GM21360 (cell line): Measurements from ENCODE around the gene PCK2.

Source experiments
- ATAC-seq: cut with Tn5 transposase; IDR thresholded peaks from one replicate; pipeline ENCODE4 v1.9.1; 2021; ENCODE audit warnings: mild to moderate bottlenecking, moderate library complexity; ENCODE audit not compliant: unreplicated experiment

The PCK2 gene

GRCh38 chr14:24135834-24136683 is 41.9 kb downstream of the PCK2 start, which contains the start of gene PSME1:
TSS of gene PSME1 (plus strand) at chr14:24136194. CDS start at chr14:24136263, 69 bp downstream.
- peak; percentile 70 for ATAC-seq

GRCh38 chr14:24136684-24137528 is 42.8 kb downstream of the PCK2 start:
- ATAC-seq, result no peak

GRCh38 chr14:24137529-24138395 is 43.7 kb downstream of the PCK2 start:
- ATAC-seq, result no peak

- no peak for ATAC-seq
Measured at GRCh38 chr14:24138396-24139271, 44.5 kb downstream of the PCK2 start.

- no peak for ATAC-seq
Measured at GRCh38 chr14:24139272-24139934, 45.3 kb downstream of the PCK2 start.

- peak; percentile 77 for ATAC-seq
Measured at GRCh38 chr14:24141097-24141880, 47.2 kb downstream of the PCK2 start, which contains the start of gene EMC9. TSS of gene EMC9 (minus strand) at chr14:24141591. CDS start at chr14:24141304, 287 bp downstream.

GRCh38 chr14:24143511-24143910 is 49.4 kb downstream of the PCK2 start:
- ATAC-seq, result no peak

- ATAC-seq, result no peak
Measured at GRCh38 chr14:24144451-24144850, 50.3 kb downstream of the PCK2 start.

- no peak for ATAC-seq
Measured at GRCh38 chr14:24145219-24145618, 51.1 kb downstream of the PCK2 start.

GRCh38 chr14:24145690-24146452 is 51.8 kb downstream of the PCK2 start:
- ATAC-seq, result no peak

GRCh38 chr14:24146453-24146977 is 52.4 kb downstream of the PCK2 start, which contains the start of gene PSME2:
TSS of gene PSME2 (minus strand) at chr14:24146610. CDS start at chr14:24146581, 29 bp downstream.
- peak; percentile 60 for ATAC-seq

GRCh38 chr14:24146978-24147760 is 53.1 kb downstream of the PCK2 start, which contains the start of gene RNF31:
TSS of gene RNF31 (plus strand) at chr14:24147498. CDS start at chr14:24147699, 201 bp downstream.
- peak; percentile 71 for ATAC-seq

- ATAC-seq, result no peak
Measured at GRCh38 chr14:24147761-24148428, 53.8 kb downstream of the PCK2 start.

GRCh38 chr14:24149302-24149969 is 55.3 kb downstream of the PCK2 start:
- ATAC-seq, result no peak

- no peak for ATAC-seq
Measured at GRCh38 chr14:24150061-24150460, 56.0 kb downstream of the PCK2 start.
